Stimulated activated CD4-positive, alpha-beta T cell treated with anti-CD3 and anti-CD28 coated beads, Interleukin-4, amount 100 ng/mL, for 24 hours (primary cell): ENCODE data around the gene PARD6G.
A peak's percentile ranks its signal among the peaks of the same experiment; 100 is the strongest.

Experiments
- DNase-seq: peaks from one replicate; pipeline ENCODE4 v3.0.0-alpha.2; 2020

Gene PARD6G

DNA sequence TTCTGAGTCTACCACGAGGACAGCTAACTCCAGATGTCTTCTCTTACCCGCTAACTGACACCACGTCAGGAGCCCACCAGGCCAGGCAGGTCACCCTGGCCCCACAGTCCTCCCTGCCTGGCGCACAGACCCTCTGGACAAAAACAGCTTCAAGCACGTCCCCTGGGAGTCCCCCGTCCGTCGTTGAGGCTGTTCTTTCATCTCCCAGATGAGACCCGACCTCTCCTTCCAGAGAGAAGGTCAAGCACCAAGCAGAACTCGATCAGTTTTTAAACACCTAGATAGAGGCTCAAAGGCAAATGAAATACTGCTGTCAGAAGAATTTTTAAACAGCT, 57.8 kb downstream of the PARD6G start:
- DNase-seq: no peak

DNA sequence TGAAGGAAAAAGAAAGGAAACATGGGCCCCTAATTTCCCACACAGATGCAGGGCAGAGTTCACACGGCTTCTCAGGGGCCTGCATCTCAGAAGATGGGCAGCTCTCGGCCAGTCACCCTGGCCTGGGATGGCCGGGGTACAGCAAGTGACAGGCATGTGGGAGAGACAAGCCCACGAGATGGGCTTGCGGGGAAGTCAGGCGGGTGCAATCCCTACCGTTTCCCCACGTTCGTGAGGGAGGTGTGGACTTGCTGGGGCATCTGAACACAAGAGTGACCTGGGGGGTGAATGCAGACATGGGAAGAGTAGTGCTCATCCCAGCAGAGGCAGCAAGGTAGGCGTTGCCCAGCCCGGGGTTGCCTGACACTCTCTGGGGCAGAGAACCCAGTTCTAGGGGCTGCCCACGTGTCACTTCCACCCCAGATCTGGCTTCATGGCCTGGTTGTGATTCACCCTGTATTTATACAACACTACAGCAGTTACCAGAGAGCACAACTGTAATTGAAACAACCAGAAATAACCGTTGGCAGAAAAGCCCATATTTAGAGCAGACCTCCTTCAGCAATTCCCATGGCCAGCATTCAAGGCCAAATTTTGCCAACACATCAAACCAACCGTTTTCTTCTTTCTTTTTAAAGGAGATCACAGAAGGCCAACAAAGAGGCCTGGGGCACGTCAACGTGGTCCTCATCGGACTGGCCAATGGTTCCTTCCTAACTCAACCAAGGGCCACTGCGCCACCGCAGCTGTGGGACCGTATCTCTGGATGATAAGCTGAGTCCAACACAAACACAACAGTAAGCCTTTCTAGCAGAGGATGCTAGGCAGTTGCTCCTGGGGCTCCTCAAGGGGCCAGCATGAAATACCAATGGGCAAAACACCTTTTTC, 58.4 kb downstream of the PARD6G start:
- DNase-seq: no peak

DNA sequence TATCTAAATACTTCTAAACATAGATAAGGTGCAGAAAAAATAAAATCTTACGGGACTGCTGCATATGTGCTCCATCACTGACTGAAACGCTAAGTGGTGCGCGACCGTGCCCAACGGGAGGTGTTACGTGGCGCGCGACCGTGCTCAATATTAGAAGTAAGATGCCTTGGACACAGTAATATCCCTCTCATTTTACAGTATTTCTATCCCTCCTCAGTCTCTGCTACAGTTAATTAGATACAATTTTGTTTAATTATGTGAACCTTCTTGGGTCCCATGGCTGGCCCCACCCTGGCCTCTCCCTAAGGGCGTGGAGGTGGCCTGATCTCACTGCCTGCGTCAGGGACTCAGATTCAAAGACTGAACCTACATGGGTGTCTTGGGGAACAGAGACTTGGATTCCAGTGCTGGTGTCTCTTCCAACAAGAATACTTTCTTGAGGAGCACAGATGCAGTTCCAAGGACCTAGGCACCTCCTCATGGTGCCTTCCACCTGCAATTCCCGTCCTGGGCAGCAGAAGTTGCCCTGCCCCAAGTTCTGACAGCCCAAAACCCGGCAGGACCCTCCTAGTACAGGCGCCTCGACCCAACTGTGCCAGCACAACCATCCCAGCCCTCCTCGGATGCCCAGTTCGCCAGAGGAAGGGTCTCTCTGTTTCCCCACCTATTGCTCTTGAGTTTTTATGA, 59.2 kb downstream of the PARD6G start:
- DNase-seq: no peak

DNA sequence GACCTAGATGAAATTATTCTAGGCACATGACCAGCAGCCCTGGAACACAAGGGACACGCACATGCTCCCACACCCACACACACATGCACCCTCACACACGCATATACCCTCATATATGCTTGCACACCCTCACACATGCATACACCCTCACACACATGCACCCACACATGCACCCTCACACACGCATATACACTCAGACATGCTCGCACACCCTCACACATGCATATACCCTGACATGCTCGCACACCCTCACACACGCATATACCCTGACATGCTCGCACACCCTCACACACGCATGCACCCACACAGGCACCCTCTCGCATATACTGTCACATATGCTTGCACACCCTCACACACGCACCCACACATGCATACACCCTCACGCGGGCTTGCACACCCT, 61.8 kb downstream of the PARD6G start:
- DNase-seq: no peak

DNA sequence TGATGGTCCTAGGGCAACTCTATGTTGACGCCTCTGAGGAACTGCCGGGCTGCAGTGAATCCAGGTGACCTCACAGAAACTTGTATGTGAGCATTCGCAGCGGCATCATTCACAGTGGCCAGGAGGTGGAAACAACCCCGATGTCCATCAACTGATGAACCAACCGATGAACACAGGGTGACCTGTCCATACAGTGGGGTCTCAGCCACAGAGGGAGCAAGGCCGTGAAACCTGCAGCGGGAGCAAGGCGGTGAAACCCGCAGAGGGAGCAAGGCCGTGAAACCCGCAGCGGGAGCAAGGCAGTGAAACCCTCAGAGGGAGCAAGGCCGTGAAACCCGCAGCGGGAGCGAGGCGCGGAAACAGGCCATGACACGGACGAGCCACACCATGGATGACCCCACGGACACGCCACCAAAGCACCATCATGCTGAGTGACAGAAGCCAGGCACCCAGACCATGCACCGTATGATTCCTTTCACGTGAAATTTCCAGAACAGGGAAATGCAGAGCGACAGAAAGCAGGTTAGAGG, 63.0 kb downstream of the PARD6G start:
- DNase-seq: no peak

DNA sequence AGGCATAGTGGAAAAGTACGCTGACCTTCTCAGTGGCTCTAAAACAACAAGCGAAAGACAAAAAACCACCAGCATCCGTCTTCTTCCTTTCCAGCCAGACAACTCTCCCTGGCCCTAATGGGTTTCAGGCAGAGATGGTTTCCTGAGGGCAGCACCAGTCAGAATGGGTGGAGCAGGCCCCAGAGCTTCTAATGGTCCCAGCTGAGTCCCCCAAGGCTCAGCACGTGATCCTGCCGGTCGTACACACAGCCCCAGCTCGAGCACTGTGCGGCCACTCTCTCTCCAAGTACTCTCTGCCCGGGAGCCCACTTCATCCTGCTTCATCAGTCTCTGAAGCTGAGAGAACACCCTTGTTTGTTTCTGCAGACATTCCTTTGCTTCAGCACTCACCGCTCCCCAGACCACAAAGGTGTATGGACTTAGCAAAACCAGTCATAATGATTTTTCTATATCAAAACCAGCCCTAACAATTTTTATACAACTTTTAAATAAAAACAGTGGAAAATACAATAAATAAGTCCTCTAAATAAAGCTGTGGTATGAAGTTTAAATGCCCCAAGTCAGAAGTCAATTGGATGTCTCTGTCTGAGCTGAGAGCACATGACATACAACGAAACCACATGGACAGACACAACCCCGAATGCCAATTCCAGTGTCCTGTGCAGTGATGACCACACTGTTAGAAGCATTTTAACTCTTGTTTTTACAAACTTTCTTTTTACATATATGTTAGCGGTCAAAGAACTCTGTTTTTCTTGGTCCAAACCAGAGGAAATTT, 63.9 kb downstream of the PARD6G start:
- DNase-seq: no peak

DNA sequence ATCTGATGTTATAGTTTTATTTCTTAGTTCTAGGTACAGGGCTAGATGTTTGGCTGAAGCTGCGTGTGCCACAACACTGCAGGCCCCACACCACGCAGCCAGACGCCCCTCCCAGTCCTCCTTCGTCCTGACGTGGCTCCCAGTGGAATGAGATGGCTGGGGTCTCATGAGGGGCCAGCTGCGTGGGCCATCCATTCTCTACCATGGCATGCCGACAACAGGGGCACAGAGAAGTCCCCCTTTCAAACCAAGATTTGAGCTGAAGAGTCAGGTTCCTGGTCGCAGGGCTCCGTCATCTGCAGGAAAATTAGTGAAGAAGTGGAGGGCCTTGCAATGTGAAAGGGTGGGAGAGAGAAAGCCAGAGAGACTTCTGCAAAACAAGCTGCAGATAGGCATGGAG, 64.5 kb downstream of the PARD6G start:
- no peak for DNase-seq

DNA sequence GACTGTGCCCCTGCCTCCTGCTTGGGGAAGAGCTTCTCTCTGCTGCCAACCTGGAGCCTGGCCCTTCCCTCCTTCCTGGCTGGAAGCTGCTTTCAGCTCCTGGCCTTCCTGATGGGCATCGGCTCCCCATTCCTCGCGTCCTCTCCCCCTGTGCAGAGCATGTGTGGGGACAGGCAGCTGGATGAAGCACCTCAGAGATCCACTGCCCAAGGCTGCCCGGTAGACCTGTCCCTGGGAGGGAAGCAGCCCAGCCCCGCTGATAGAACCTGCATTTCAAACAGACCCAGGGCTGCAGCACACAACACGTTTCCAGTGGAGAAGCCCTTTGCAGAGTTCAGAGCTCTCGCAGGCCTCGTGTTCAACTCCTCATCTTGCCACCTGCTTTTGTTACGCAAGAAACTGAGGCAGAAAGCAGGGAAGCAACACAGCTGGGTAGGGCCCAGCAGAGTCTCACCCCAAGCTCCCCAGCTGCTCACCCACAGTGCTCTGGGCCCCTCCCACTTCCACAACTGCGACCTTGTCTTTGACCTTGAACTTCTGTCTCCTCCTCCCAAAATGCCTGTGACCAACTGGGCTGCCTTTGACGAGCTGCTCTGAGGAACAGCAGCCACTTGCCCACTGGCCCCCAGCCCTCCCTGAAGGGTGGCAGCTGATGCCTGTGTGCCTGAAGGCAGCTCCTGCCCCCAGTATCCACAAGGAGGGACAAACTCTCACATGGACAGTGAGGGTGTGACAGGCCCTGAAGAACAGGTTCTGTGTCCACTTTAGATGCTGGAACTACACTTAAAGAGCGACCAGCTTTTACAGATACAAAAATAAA, 65.5 kb downstream of the PARD6G start:
- no peak for DNase-seq

DNA sequence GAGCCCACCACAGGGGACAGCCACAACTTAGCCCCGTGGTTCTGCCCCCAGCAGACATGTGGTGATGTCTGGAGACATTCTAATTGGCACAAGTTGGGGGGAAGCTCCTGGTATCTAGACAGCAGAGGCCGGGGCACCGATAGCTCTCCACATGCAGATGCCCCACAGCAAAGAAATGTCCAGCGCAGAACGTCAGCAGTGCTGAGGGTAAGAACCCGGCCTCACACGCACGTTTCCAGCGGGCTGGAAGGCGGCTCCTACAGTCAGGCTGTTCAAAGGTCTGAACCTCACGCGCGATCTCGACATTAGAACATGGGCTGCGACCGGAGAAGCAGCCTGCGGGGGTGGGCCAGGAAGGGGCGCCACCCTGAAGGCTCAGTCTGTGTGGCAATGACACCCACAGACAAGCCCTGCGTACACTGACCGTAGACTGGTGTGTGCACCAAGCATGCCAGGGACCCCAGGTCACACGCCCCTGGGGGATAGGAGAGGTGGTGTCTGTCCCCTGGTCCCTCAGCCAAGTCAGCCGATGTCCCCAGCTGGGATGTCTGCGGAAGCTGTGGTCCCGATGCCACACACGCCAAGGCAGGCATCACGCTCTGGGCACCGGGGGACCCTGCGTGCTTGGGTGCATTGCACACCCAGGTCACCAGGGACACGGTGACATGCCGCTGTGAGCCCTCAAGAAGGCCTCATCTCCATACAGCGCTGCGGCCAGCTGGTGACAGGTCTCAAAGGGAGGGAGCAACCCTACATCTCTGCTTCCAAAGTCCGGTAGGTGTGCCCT, 66.3 kb downstream of the PARD6G start:
- no peak for DNase-seq

DNA sequence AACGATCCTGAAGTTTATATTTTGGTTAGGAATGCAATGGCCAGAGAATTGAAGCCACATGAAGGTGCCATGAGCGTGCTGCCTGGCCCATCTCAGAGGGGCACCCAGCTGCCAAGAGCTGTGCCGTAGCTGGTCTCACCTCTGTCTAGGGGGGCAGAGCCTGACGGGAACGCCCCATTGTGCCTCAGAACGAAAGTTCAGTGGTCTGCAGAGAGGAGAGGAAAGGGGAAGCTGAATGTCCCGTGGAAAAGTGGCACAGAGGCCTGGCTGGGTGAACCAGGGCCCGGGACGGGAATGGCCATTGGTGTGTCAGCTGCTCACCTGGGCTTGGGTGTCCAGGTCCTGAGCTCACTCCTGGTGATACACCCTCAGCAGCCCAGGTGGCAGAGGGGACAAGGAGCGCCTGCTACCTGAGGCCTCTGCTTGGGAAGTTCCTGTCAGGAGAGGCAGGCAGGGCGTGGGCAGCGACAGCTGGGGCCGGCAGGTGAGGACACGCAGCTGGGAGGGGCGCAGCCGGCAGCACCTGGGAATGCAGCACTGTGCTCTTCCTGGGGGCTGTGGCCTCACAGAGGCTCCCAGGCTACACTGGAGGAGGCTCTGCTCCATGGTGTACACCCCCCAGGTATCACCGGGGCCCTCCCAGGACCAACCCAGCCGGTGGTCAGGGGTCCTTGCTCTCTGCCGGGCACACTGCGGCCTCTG, 67.3 kb downstream of the PARD6G start:
- DNase-seq: no peak

DNA sequence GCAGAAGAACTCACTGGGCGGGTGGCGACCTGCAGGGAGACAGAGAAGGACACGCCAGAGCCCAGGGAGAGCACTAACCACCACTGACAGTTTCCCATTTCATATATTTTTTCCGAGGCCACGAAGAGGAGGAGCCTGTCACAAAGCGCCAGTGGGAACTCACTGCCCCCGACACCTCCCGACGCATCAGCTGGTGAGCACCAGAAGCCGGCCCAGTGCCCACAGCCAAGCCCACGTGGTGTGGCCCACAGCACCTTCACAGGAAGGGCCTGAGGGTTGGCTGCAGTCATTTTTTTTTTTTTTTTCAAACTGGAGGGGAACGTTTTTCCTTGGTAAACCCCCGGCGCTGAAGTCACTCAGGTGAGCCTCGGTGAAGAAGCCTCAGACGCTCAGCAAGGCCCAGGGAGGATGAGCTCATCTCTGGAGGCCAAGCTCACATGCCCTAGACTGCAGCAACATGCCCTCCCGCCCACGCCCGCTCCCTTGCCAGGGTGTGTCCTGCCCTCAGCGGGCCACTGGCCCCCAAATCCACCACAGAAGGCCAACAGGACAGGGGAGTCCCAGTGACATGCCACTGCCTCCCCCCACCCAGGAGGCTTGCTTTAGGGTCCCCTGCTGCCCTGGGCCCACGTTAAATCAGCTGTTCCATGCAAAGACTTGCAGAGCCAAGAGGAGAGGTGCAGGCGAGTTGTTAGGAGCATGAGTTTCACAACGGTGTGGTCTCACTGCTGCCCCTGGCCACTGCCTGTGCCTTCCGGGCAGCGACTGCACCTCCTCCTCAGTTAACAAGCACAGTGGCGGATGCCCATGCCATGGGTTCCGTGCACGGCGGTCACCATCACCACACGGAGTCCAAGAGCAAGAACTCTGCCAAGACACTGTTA, 68.1 kb downstream of the PARD6G start:
- DNase-seq: no peak

DNA sequence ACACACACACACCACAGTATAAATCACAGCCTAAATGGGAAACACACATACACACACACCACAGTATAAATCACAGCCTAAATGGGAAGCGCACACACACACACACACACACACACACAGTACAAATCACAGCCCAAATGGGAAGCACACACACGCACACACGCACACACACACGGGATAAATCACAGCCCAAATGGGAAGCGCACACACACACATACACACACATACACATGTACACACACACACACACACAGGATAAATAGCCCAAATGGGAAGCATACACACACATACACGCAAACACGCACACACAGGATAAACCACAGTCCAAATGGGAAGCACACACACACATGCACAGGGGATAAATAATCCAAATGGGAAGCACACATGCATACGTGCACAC, 70.2 kb downstream of the PARD6G start:
- DNase-seq: no peak

DNA sequence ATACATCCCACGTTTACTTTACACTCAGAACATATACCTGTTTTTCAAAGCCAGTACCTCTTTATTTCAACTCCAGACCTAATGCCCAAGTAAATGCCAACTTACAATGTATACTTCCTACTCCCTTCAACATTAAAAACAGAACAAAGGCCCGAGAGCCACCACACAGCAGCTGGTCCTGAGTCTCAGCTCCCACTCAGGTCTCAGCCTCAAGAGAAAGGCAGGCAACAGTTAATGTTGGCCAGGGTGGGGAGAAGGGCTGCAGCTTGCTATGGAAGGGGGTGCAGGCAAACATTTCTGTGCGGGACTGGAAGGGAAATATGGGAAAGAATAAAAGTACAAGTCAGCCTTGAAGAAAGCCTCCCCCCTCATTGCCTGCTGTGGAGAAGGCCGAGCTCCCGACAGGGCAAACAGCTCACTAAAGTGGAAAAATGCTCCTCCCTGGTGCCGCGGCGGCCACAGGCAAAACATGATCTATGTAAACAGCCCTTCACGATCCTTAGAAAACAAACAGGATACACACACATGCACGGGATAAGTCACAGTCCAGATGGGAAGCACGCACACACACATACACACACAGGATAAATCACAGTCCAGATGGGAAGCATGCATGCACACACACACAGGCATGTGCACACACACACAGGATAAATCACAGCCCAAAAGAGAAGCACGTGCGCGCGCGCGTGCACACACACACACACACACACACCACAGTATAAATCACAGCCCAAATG, 70.8 kb downstream of the PARD6G start:
- no peak for DNase-seq

DNA sequence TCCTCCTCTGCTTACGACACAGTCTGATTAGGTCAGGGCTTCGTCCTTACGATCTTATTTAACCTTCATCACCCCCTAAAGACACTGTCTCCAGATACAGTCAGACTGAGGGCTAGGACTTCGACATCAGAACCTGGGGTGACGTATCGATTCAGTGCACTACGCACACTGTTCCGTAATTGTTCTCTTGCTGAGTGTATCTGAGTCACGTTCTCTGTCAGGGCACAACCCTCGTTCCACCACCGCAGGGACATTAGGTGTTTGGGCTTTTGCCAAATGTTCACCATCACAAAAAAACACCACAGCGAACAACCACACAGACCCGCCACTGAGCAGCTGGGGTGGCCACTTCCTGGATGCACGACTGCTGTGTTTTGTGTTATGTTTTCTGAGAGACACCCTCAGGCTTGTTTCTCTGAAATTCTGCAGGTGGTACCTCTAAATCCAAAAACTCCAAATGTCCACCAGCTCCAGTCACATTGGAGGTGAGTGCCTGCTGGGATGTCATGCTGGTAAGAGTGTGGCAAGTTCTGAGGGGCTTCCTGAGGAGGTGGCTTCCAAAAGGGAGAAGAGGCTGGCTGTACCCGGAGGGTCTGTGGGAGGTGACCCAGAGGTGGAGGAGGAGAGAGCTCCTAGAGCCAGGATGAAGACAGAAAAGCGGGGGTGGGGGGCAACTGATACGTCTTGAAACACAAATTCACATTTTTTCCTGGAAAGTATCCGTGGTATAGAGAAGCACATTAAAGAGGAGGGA, 71.7 kb downstream of the PARD6G start:
- peak; percentile 28 for DNase-seq

DNA sequence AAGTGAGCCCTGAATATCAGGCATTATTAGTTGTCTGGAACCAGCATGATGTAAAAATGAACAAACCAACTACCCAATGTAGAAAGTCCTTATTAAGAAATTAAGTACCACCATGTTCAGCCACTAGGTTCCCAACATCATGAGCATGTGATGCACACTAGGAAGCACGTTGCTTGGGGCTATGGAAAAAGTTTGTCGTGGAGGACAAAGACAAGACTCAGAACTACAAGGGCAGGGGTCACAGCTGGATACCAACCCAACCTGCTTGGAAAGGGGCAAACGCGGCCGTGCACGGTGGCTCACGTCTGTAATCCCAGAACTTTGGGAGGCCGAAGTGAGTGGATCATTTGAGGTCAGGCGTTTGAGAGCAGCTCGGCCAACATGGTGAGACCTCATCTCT, 74.3 kb downstream of the PARD6G start:
- DNase-seq: no peak

DNA sequence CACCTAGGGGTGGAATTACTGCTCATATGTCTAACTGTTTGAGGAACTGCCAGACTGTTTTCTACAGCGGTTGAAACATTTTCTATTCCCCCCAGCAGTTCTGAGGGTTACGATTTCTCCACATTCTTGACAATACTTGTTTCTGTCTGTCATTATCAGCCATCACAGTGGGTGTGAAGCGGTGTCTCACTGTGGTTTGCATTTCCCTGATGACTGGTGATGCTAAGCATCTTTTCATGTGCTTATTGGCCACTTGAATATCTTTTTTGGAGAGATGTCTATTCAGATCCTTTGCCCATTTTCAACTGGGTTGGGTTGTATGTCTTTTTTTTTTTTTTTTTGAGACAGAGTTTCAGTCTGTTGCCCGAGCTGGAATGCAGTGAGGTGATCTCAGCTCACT, 75.3 kb downstream of the PARD6G start:
- DNase-seq: no peak

DNA sequence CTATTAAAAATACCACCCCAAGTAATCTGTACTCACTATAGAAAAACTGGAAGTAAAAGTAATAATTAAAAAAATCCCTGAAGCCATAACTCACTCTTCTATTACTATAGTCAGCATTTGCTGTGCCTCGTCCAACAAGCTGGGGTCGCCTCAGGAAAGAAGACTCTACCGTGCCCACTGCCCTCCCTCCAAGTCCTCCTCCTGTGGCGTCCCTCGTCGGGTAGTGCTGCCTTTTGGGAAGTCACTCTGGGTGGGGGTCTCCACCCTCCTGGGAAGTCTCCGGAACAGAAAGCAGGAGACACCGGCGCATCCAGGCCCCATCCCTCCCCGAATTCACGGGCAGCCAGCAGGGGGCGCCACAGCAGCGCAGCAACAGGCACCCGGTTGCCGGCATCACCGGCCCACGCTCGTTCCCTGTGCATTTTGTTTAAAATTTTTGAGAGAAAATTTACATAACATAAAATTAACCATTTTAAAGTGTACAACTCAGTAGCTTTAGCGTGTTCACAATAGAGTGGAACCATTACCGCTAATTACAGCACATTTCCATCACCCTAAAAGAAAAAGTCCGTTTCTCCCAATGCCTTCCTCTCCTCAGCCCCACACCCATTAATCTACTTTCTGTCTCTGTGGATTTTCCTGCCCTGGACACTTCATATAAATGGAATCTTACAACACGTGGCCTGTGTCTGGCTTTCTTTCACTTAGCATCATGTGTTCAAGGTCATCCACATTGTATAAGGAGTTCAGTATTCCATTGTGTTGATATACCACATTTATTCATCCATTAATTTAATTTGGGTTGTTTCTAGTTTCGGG, 76.1 kb downstream of the PARD6G start:
- DNase-seq: peak; percentile 52
